GM12891 (cell line): ENCODE results near the gene PLPP1.

Experiments
- POLR2A ChIP-seq: IDR thresholded peaks from 2 replicates; pipeline ENCODE4 v1.6.1; 2011; ENCODE audit warnings: low read depth, low read length, control low read depth
- POLR2AphosphoS5 ChIP-seq: IDR thresholded peaks from 2 replicates; pipeline ENCODE4 v1.6.1; 2011; ENCODE audit warnings: low read depth, low read length, control low read depth
- POU2F2 ChIP-seq: IDR thresholded peaks from 2 replicates; pipeline ENCODE4 v1.6.1; 2011; ENCODE audit warnings: low read depth, mild to moderate bottlenecking, control low read depth, low read length, moderate library complexity
- SPI1 ChIP-seq: IDR thresholded peaks from 2 replicates; pipeline ENCODE4 v1.6.1; 2011; ENCODE audit warnings: low read depth, low read length, control low read depth
- TAF1 ChIP-seq: IDR thresholded peaks from 2 replicates; pipeline ENCODE4 v1.6.1; 2011; ENCODE audit warnings: low read depth, low read length, control low read depth

DNA sequence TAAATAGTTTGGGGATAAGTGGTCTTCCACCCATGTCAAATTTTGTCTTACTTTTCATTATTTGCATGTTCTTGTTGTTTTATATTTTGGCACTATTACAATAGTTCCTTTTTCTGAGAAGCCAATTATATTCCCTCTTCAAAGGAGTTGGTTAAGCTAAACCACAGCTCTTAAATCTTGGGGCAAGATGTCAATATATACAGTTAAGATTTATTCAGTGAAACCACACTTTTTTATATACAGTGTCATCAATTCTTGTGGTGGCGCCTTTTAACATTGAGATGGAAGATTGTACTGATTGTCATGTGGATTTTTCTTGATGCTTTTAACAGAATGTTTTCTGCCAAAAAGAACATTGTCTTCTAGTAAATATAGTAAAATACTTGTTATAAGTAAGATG, 122.9 kb downstream of the PLPP1 start:
- TF ChIP-seq POLR2A (no peak), TAF1 (no peak), POU2F2 (no peak), POLR2AphosphoS5 (no peak), SPI1 (no peak)
